Keratinocyte (primary cell): Measurements from ENCODE around the gene SDK2.

Experiments
- CTCF ChIP-seq, 3 experiments: IDR thresholded peaks in 1 of 3; conservative IDR thresholded peaks in 1 of 3; optimal IDR thresholded peaks in 1 of 3; 2 replicates in 2 of 3; 3 replicates in 1 of 3; pipeline versions ENCODE3 to v1.5.1; 2011; ENCODE audit warnings: low read length in 3 of 3, mild to moderate bottlenecking in 3 of 3, moderate library complexity in 2 of 3, control low read depth in 1 of 3, inconsistent platforms in 1 of 3; ENCODE audit not compliant: insufficient read depth in 2 of 3; ENCODE audit errors: extremely low read depth in 1 of 3
- EZH2 ChIP-seq: IDR thresholded peaks from one replicate; pipeline ENCODE4 v1.6.1; 2012; ENCODE audit warnings: inconsistent platforms, mild to moderate bottlenecking, low read length, moderate library complexity

DNA sequence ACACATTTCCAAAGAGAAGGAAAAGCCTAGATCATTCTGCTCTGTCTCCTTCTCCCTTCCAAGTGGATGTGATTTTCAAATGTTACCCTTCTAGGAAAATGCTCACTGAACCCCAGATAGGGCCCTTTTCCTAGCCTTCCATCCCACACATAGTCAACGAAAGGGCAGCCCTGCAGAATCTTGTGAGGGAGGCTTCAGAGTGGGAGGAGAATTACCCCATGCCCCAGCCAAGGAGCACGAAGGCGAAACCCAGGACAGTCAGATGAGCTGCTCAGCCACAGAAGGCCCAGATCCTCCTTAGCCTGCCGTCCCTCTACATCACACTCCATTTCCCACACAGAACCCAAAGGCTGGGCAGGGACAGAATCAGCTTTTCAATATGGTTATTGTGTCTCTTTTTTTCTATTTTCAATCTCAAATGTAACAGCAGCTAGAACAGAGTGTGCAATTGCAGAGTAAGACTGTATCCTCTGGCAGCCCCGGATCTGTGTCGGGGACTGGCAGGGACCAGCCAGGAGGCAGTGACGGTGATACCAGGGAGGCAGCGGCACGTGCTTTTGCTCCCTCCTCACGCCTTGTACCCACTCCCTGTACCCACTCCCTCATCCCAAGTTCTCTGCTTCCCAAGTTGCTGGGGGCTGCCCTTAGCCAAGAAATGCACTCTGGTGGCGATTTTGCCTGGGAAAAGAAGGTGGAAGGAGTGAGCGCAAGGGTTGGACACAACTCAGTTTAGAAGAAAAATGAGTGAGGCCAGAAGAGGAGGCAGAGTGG lies 3.7 kb upstream of the SDK2 start:
- TF ChIP-seq CTCF (optimal IDR thresholded peaks at IDR 0.05 in 1 of 3, IDR thresholded peaks at IDR 0.05 in 1 of 3, conservative IDR thresholded peaks at IDR 0.05 in 1 of 3; ENCODE audit: extremely low read depth in 1 of 3, insufficient read depth in 2 of 3, low read length in 3 of 3), result no peak
- no peak for TF ChIP-seq EZH2
